Endothelial cell of umbilical vein (primary cell): ENCODE measurements around the gene WDR27. TPM values are rescaled to one million over a fixed set of nuclear protein-coding genes. Genes with fewer than 3 reads are reported as not detected.

Source experiments
- BruUV-seq: library from RNA; stranded (reverse); fragments of 400-500 nt; replicated peaks from 2 replicates; lab custom pipeline; 2021; lab: Mats Ljungman, UMichigan
- CTCF ChIA-PET: fragments of 300-600, 350-600 bp; sonication (Branson Sonifier 250); formaldehyde crosslinking; loops from one replicate; lab custom pipeline; 2021; ENCODE audit warnings: antibody characterized with exemption, inconsistent platforms; lab: Charles Lee
- POLR2A ChIA-PET: fragments of 300-600, 350-600 bp; sonication (Branson Sonifier 250); formaldehyde crosslinking; loops from one replicate; lab custom pipeline; 2021; ENCODE audit warnings: antibody characterized with exemption, inconsistent platforms; lab: Charles Lee
- DNase-seq: peaks from one replicate; pipeline ENCODE4 v3.0.0-alpha.2; 2011; ENCODE audit warnings: low read depth, low spot score
- FAIRE-seq: peaks from 2 replicates; lab custom pipeline; 2011; peaks lifted over from hg19 to GRCh38; lab: Jason Lieb, UNC
- H2AFZ ChIP-seq: 2 replicates; pipeline ENCODE4 v1.6.0; 2012; ENCODE audit warnings: low read depth, low read length, control low read depth, inconsistent platforms
- H3K27ac ChIP-seq: 2 replicates; pipeline ENCODE4 v1.5.1; 2011; ENCODE audit warnings: low read depth, mild to moderate bottlenecking, control low read depth, low read length, moderate library complexity; ENCODE audit not compliant: insufficient read depth
- H3K27me3 ChIP-seq, 2 experiments: 2 replicates each; pipeline versions ENCODE4 v1.6.0 to v1.6.1; 2011; ENCODE audit warnings: low read length in 2 of 2, mixed read lengths in 1 of 2; ENCODE audit not compliant: control insufficient read depth in 2 of 2, insufficient read depth in 2 of 2
- H3K36me3 ChIP-seq, 2 experiments: 2 replicates in 1 of 2; 3 replicates in 1 of 2; pipeline ENCODE4 v1.5.1; 2011; ENCODE audit warnings: low read length in 2 of 2, mild to moderate bottlenecking in 1 of 2, moderate library complexity in 1 of 2; ENCODE audit not compliant: control insufficient read depth in 2 of 2, insufficient read depth in 2 of 2; ENCODE audit errors: extremely low read depth in 1 of 2
- H3K4me1 ChIP-seq: 3 replicates; pipeline ENCODE4 v1.5.1; 2011; ENCODE audit warnings: mild to moderate bottlenecking, low read length; ENCODE audit not compliant: control insufficient read depth, insufficient read depth; ENCODE audit errors: extremely low read depth
- H3K4me2 ChIP-seq: 2 replicates; pipeline ENCODE4 v1.6.1; 2011; ENCODE audit warnings: low read length, control low read depth, mixed read lengths; ENCODE audit not compliant: insufficient read depth
- H3K4me3 ChIP-seq, 3 experiments: fragments of 200-600 bp in 1 of 3; sonication (generic), shearing (Covaris generic) in 1 of 3; replicated peaks in 1 of 3; 2 replicates each; pipeline ENCODE4 v1.5.1; 2011 to 2016; ENCODE audit warnings: control low read depth in 3 of 3, low read length in 3 of 3, mild to moderate bottlenecking in 2 of 3, inconsistent platforms in 1 of 3, low read depth in 1 of 3, moderate library complexity in 1 of 3; ENCODE audit not compliant: insufficient read depth in 1 of 3
- H3K79me2 ChIP-seq: 2 replicates; pipeline ENCODE4 v1.6.0; 2012; ENCODE audit warnings: low read length, inconsistent platforms; ENCODE audit not compliant: control insufficient read depth, insufficient read depth
- H3K9ac ChIP-seq: replicated peaks from 2 replicates; pipeline ENCODE3; 2011; ENCODE audit warnings: low read length, control low read depth; ENCODE audit not compliant: insufficient read depth; ENCODE audit errors: extremely low read depth
- H3K9me1 ChIP-seq: replicated peaks from 3 replicates; pipeline ENCODE4 v1.6.0; 2011; ENCODE audit warnings: mild to moderate bottlenecking, low read length; ENCODE audit not compliant: control insufficient read depth, insufficient read depth; ENCODE audit errors: extremely low read depth
- H3K9me3 ChIP-seq: replicated peaks from 2 replicates; pipeline ENCODE4 v1.5.1; 2012; ENCODE audit warnings: low read length, inconsistent platforms; ENCODE audit not compliant: control insufficient read depth, insufficient read depth
- H4K20me1 ChIP-seq: replicated peaks from 2 replicates; pipeline ENCODE3; 2011; ENCODE audit warnings: mild to moderate bottlenecking, low read length; ENCODE audit not compliant: control insufficient read depth, insufficient read depth; ENCODE audit errors: extremely low read depth
- CTCF ChIP-seq, 2 donors: IDR thresholded peaks; 1 replicate in 1 of 2; 2 replicates in 1 of 2; pipeline ENCODE4 v1.5.1; 2011; ENCODE audit warnings: low read length in 2 of 2, mild to moderate bottlenecking in 2 of 2, moderate library complexity in 2 of 2, control low read depth in 1 of 2, inconsistent platforms in 1 of 2, low read depth in 1 of 2; ENCODE audit not compliant: insufficient read depth in 1 of 2; ENCODE audit errors: extremely low read depth in 1 of 2
- EZH2 ChIP-seq: IDR thresholded peaks from 2 replicates; pipeline ENCODE4 v1.6.1; 2012; ENCODE audit warnings: borderline replicate concordance, low read depth, mild to moderate bottlenecking, moderate library complexity, low read length, inconsistent platforms; ENCODE audit not compliant: severe bottlenecking
- FOS ChIP-seq: IDR thresholded peaks from 2 replicates; pipeline ENCODE4 v1.6.1; 2011; ENCODE audit warnings: mild to moderate bottlenecking, low read length, moderate library complexity, borderline replicate concordance; ENCODE audit not compliant: insufficient read depth
- GATA2 ChIP-seq: IDR thresholded peaks from 2 replicates; pipeline ENCODE4 v1.7.0; 2011; ENCODE audit warnings: low read depth, mild to moderate bottlenecking, moderate library complexity, mixed read lengths, low read length; ENCODE audit not compliant: insufficient read length, insufficient read depth
- POLR2AphosphoS5 ChIP-seq: IDR thresholded peaks from 2 replicates; pipeline ENCODE4 v1.6.1; 2012; ENCODE audit warnings: low read depth, mild to moderate bottlenecking, control low read depth, low read length, moderate library complexity; ENCODE audit not compliant: insufficient read depth
- dilution Hi-C: fragments of 300-500 bp; cut with MboI; formaldehyde crosslinking; loops from one replicate; pipeline ENCODE4 v1.15.0; 2019; ENCODE audit warnings: low sequenced_read_pairs; ENCODE audit not compliant: extremely low pct_ligation_motif_present
- intact Hi-C: fragments of 100-400 bp; cut with micrococcal nuclease; formaldehyde crosslinking; loops from one replicate; pipeline ENCODE4 v1.10.0; 2022
- polyA plus RNA-seq, 4 experiments: library from polyadenylated mRNA; depleted of rRNA in 3 of 4; stranded (reverse) in 3 of 4; unstranded in 1 of 4; fragments of >200 nt; gene quantifications; 2 replicates each; pipeline versions ENCODE4 v1.2.1 to v1.2.3, GENCODE V29; 2011 to 2012; ENCODE audit warnings: missing spikeins in 1 of 4
- total RNA-seq: library from RNA; stranded (reverse); gene quantifications from 2 replicates; pipeline ENCODE4 v1.2.3, GENCODE V29; 2021

WDR27 gene
- total and polyA plus RNA-seq, 2 donors (not counting 3 experiments of a cell fraction or from before 2014, with no cell fraction given), result 60.1 to 69.7 TPM

- no TSS peak for BruUV-seq
- H2AFZ ChIP-seq, result no peak overlapping the region
- intact Hi-C loops, result no loop called here
These were observed 145.7 kb downstream of the WDR27 start for GRCh38 chr6:169555971-169556617.

More at GRCh38 chr6:169555971-169556617, 145.7 kb downstream of the WDR27 start:
- Histone ChIP-seq H3K9ac (no peak overlapping the region), H3K4me1 (peaks cover 3% of the 10 kb centered on the region), H3K36me3 (peaks cover 0 to 1% of the 10 kb centered on the region in 2 experiments), H3K4me3 (no peak overlapping the region), H3K27me3 (no peaks in the 10 kb centered on the region), H3K9me3 (no peaks in the 10 kb centered on the region), H3K9me1 (no peaks in the 10 kb centered on the region), H3K4me2 (no peak overlapping the region), H3K27ac (no peak overlapping the region), H4K20me1 (no peaks in the 10 kb centered on the region), H3K79me2 (no peaks in the 10 kb centered on the region)
- no peak for FAIRE-seq
- TF ChIP-seq EZH2 (no peak), GATA2 (no peak), POLR2AphosphoS5 (no peak), CTCF (IDR thresholded peaks at IDR 0.05; ENCODE audit: extremely low read depth in 1 of 2, insufficient read depth in 1 of 2, low read depth in 1 of 2, low read length in 2 of 2) (no peak), FOS (no peak)
- ChIA-PET POLR2A (interaction anchor here (0.6 kb wide), 1 partner anchor 343 kb away, joined by 7 read pairs; no protein-coding TSS in a partner anchor), CTCF (no interaction called here)
- no peak for DNase-seq
- dilution Hi-C loops, result no loop called here
